ENCODE measurements around the gene ACSBG1. TPM values are rescaled to one million over a fixed set of nuclear protein-coding genes. Genes with fewer than 3 reads are reported as not detected.

ACSBG1 gene
- total RNA-seq, 1 donor from 2014 or later, result under 0.01 TPM

DNA sequence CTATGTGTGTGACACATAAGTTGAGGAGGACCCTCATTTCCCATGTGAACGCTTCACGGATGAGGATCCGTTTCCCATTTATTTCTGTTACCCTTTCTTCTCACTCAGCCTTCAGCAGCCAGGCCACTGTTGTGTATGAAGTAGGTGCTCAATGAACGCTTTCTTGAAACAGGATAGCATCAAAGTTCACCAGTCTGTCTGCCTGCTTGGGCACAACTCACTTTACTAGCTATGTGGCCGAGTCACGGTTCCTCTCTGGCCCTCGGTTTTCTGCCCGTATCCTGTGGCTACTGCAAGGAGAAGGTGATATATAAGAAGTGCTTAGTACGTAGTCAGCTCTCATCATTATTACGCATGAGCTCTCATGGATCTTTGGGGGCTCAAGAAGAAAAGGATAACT lies 22.4 kb downstream of the ACSBG1 start:
- H3K27me3 ChIP-seq (ENCODE audit: control insufficient read depth in 3 of 3, insufficient read depth in 3 of 3, low read length in 3 of 3), result no peaks in the 10 kb centered on the region
- H3K27ac ChIP-seq (ENCODE audit: low read depth, low read length), result peak overlapping the region; percentile 43
- H3K36me3 ChIP-seq (ENCODE audit: control insufficient read depth in 3 of 3, insufficient read depth in 3 of 3, low read length in 3 of 3), result no peaks in the 10 kb centered on the region
- H3K9ac ChIP-seq (ENCODE audit: low read depth in 1 of 3, low read length in 3 of 3), result peak overlapping the region in 2 of 3 donors; percentile 30 to 33
- H3K9me3 ChIP-seq (ENCODE audit: control insufficient read depth in 3 of 3, low read length in 3 of 3), result no peaks in the 10 kb centered on the region
- peaks cover 41 to 65% (median 62%) of the 10 kb centered on the region in 3 donors for H3K4me1 ChIP-seq (ENCODE audit: control insufficient read depth in 3 of 3, insufficient read depth in 3 of 3, low read length in 3 of 3)
- no peak overlapping the region for H3K4me3 ChIP-seq (ENCODE audit: low read length in 3 of 3)

DNA sequence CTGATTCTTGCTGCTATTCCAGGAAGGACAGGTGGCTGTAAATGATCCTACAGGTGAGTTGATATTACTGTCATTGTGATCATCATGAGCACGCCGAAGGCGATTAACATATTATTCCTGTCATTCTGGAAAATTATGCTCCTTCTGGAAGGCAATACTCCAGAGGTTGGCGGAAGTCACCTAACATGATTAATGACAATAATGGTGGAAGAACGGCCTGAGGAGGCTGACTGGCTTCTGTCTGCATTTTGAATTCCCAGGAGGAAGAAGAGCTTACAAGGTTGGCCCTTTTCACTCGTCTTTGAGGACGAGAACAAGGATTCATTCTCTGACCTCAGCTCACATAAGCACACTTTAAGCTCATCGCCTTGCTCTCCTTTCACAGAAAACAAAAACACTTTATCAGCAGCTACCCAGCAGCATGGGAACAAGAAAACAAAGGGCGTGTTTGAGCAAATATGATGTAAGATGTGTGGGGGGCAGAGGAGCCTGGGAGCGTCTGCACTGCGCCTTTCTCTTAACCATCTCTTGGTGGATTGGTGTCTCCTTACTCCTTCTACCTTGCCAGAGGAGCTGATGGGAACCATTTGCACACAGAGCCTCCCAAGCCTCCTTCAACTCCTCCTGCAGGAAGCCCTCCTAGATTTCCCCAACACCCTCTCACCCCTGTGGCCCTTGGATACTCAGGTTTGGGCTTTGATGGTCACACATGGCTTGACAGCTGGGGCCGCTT lies 23.0 kb downstream of the ACSBG1 start:
- no peaks in the 10 kb centered on the region for H3K9me3 ChIP-seq (ENCODE audit: control insufficient read depth in 3 of 3, low read length in 3 of 3)
- no peak overlapping the region for H3K27ac ChIP-seq (ENCODE audit: low read depth, low read length)
- H3K4me1 ChIP-seq (ENCODE audit: control insufficient read depth in 3 of 3, insufficient read depth in 3 of 3, low read length in 3 of 3), result peaks cover 40 to 66% (median 62%) of the 10 kb centered on the region in 3 donors
- no peaks in the 10 kb centered on the region for H3K36me3 ChIP-seq (ENCODE audit: control insufficient read depth in 3 of 3, insufficient read depth in 3 of 3, low read length in 3 of 3)
- no peak overlapping the region for H3K4me3 ChIP-seq (ENCODE audit: low read length in 3 of 3)
- H3K9ac ChIP-seq (ENCODE audit: low read depth in 1 of 3, low read length in 3 of 3), result no peak overlapping the region
- no peaks in the 10 kb centered on the region for H3K27me3 ChIP-seq (ENCODE audit: control insufficient read depth in 3 of 3, insufficient read depth in 3 of 3, low read length in 3 of 3)

DNA sequence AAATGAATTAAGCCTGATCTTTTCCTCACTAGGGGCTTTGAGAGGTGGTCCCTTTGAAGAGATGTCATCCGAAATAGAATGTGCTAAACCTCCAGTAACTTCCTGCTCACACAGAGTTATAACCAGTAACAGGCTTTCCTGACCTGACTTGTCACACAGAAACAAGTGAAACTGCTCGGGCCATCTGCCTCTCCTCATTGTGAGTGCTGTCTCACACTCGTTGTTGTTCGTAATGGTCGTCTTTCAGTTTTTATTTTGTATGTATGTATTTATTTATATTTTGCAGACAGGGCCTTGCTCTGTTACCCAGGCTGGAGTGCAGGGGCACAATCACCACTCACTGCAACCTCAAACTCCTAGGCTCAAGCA lies 24.0 kb downstream of the ACSBG1 start:
- no peaks in the 10 kb centered on the region for H3K36me3 ChIP-seq (ENCODE audit: control insufficient read depth in 3 of 3, insufficient read depth in 3 of 3, low read length in 3 of 3)
- peak overlapping the region; percentile 16 for H3K27ac ChIP-seq (ENCODE audit: low read depth, low read length)
- H3K4me1 ChIP-seq (ENCODE audit: control insufficient read depth in 3 of 3, insufficient read depth in 3 of 3, low read length in 3 of 3), result peaks cover 44 to 68% (median 68%) of the 10 kb centered on the region in 3 donors
- H3K9ac ChIP-seq (ENCODE audit: low read depth in 1 of 3, low read length in 3 of 3), result no peak overlapping the region
- no peaks in the 10 kb centered on the region for H3K27me3 ChIP-seq (ENCODE audit: control insufficient read depth in 3 of 3, insufficient read depth in 3 of 3, low read length in 3 of 3)
- no peaks in the 10 kb centered on the region for H3K9me3 ChIP-seq (ENCODE audit: control insufficient read depth in 3 of 3, low read length in 3 of 3)
- H3K4me3 ChIP-seq (ENCODE audit: low read length in 3 of 3), result no peak overlapping the region

DNA sequence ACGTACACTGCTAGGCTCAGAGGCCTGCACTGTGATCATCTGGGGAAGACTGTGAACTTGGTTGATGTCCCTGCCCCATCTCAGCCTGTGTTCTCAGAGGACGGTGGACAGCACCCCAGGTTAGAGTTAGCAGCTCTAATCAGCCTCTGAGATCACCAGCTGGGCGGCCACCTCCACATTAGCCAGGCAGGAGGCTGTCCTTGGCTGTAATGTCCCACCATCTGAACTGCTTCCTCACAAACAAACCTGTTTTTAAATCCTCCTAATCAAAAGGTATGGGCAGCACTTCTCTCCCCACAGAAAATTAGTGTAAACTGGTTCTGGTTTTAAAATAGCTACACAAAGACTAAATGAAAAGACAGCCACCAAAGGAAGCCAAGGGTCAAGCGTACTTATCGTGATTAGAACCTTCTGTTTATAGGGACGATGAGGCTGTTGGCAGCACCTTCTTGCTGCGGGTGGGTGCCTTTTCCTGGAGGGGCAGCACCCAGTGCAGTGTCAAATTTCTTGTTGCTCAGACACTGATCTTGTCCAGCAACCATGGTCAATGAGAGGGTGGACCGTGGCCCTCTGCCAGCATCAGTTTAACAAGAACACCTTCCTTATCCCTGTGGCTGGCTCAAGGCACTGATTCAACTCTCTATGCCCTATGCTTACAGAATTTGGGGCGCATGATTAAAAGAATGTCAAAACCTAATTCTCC lies 24.6 kb downstream of the ACSBG1 start:
- no peaks in the 10 kb centered on the region for H3K36me3 ChIP-seq (ENCODE audit: control insufficient read depth in 3 of 3, insufficient read depth in 3 of 3, low read length in 3 of 3)
- no peak overlapping the region for H3K9ac ChIP-seq (ENCODE audit: low read depth in 1 of 3, low read length in 3 of 3)
- no peaks in the 10 kb centered on the region for H3K27me3 ChIP-seq (ENCODE audit: control insufficient read depth in 3 of 3, insufficient read depth in 3 of 3, low read length in 3 of 3)
- no peaks in the 10 kb centered on the region for H3K9me3 ChIP-seq (ENCODE audit: control insufficient read depth in 3 of 3, low read length in 3 of 3)
- H3K4me1 ChIP-seq (ENCODE audit: control insufficient read depth in 3 of 3, insufficient read depth in 3 of 3, low read length in 3 of 3), result peaks cover 48 to 72% (median 69%) of the 10 kb centered on the region in 3 donors
- H3K4me3 ChIP-seq (ENCODE audit: low read length in 3 of 3), result no peak overlapping the region
- peak overlapping the region; percentile 16 for H3K27ac ChIP-seq (ENCODE audit: low read depth, low read length)

DNA sequence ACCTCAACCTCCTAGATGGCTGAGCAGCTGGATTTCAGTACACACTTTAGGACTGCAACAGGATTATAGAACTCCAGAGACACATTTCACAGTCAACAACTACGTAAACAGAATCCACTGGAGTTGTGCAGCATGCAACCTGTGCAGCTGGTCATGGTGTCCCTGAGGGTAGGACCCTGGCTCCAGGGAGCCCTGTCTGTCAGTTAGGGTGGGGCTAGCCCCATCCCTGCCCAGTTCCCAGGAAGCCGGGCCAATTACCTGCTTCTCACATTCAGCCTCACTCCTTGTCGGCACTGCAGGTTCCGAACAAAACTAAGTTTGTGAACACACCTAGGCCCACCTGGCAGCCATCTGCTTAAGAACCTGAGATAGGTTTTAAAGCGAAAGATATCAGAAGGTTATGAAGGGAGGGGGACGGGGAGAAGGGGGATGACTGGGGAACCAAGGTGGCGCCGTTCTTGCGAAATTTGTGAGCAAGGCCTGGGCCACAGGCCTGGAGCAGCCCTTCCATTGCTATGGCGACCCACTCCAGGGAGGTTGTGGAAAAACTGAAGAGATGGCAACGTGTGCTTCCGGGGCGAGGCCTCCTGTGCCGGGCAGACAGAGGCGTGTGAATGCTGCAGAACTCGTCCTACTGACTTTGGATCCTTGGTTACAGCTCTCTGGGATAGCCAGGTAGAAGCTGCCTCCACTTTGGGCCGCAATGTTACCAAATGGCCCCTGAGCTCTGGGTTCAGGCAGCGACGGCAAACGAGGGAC lies 25.3 kb downstream of the ACSBG1 start:
- H3K9me3 ChIP-seq (ENCODE audit: control insufficient read depth in 3 of 3, low read length in 3 of 3), result no peaks in the 10 kb centered on the region
- H3K27me3 ChIP-seq (ENCODE audit: control insufficient read depth in 3 of 3, insufficient read depth in 3 of 3, low read length in 3 of 3), result no peaks in the 10 kb centered on the region
- H3K27ac ChIP-seq (ENCODE audit: low read depth, low read length), result peak overlapping the region; percentile 16
- no peak overlapping the region for H3K9ac ChIP-seq (ENCODE audit: low read depth in 1 of 3, low read length in 3 of 3)
- H3K4me3 ChIP-seq (ENCODE audit: low read length in 3 of 3), result no peak overlapping the region
- peaks cover 54 to 74% (median 72%) of the 10 kb centered on the region in 3 donors for H3K4me1 ChIP-seq (ENCODE audit: control insufficient read depth in 3 of 3, insufficient read depth in 3 of 3, low read length in 3 of 3)
- H3K36me3 ChIP-seq (ENCODE audit: control insufficient read depth in 3 of 3, insufficient read depth in 3 of 3, low read length in 3 of 3), result no peaks in the 10 kb centered on the region

DNA sequence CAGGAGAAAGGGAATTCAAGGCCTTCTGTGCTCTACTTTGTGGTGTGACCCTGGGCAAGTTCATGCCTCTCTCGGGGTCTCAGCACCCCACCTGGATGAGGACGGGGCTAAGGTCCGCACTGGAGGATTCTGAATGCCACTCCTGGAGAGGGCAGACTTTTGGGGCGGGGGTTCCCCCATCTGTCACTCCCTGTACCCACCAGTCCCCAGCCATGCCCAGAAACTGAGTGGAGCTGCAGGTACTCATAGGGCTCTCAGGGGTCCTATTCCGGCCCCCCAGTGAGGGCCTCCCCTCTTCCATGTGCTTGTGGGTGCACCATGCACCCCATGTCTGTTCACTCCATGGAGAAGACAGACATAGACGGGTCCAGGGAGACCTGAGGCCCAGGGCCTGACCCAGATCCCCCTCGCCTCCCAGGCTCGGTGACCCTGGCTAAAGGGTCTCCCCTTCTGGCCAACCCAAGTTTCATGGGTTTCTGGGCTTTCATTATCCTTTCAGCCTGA lies 26.0 kb downstream of the ACSBG1 start:
- peak overlapping the region in 1 of 3 donors; percentile 8 for H3K9ac ChIP-seq (ENCODE audit: low read depth in 1 of 3, low read length in 3 of 3)
- no peak overlapping the region for H3K27ac ChIP-seq (ENCODE audit: low read depth, low read length)
- H3K4me3 ChIP-seq (ENCODE audit: low read length in 3 of 3), result no peak overlapping the region
- H3K36me3 ChIP-seq (ENCODE audit: control insufficient read depth in 3 of 3, insufficient read depth in 3 of 3, low read length in 3 of 3), result no peaks in the 10 kb centered on the region
- H3K9me3 ChIP-seq (ENCODE audit: control insufficient read depth in 3 of 3, low read length in 3 of 3), result no peaks in the 10 kb centered on the region
- H3K4me1 ChIP-seq (ENCODE audit: control insufficient read depth in 3 of 3, insufficient read depth in 3 of 3, low read length in 3 of 3), result peaks cover 61 to 74% (median 72%) of the 10 kb centered on the region in 3 donors
- no peaks in the 10 kb centered on the region for H3K27me3 ChIP-seq (ENCODE audit: control insufficient read depth in 3 of 3, insufficient read depth in 3 of 3, low read length in 3 of 3)

DNA sequence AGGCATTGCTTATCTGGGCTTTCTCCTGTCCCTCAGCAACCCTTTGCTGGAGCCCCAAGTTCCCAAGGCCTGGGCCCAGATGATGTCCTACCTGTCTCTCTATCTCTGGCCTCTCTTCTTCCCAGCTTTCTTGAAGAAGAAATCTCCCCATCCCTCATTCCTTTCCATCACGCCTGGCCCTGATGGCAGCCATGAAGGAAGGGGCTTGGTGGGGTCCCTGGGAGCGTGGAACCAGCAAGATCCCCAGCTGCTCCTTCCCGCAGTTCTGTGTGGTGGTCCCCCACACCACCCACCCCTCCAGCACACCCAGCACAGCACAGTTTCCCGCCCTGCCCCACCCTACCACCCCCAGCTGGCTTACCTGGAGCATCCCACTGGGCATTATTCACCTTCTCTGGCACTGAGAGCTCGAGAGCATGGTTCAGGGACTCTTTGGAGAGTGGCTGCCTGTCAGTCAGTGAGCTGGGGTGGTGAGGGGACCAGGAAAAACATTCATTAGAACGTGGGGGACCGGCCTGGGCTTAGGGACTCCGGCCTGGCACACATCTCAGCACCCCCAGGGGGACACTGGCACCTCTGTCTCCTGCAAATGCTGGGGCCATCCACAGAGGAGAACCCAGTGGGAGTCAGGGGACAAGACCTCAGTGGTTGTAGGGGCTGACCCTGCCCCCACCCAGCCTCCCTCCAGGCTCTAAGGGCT lies 26.6 kb downstream of the ACSBG1 start:
- no peaks in the 10 kb centered on the region for H3K36me3 ChIP-seq (ENCODE audit: control insufficient read depth in 3 of 3, insufficient read depth in 3 of 3, low read length in 3 of 3)

DNA sequence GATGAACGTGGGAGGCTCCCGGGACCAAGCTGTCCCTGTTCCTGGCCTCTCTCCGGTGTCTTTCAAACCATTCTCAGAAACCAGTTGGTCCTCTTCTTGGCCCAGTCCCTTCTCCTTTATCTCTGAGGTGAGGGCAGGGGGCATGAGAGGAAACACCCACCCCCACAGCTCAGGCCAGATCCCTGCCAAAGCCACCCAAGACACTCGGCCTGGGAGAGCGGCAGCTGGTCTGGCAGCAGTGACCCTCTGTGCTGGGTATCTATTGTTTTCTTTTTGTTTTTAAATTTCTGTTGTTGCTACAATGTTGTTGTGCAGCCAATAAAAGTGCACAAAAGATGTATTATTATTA lies 27.3 kb downstream of the ACSBG1 start:
- Histone ChIP-seq H3K36me3 (ENCODE audit: control insufficient read depth in 3 of 3, insufficient read depth in 3 of 3, low read length in 3 of 3) (no peaks in the 10 kb centered on the region), H3K4me1 (ENCODE audit: control insufficient read depth in 3 of 3, insufficient read depth in 3 of 3, low read length in 3 of 3) (peaks cover 59 to 68% (median 67%) of the 10 kb centered on the region in 3 donors), H3K9me3 (ENCODE audit: control insufficient read depth in 3 of 3, low read length in 3 of 3) (no peaks in the 10 kb centered on the region), H3K4me3 (ENCODE audit: low read length in 3 of 3) (no peak overlapping the region), H3K9ac (ENCODE audit: low read depth in 1 of 3, low read length in 3 of 3) (peak overlapping the region in 2 of 3 donors; percentile 29 to 33), H3K27me3 (ENCODE audit: control insufficient read depth in 3 of 3, insufficient read depth in 3 of 3, low read length in 3 of 3) (no peaks in the 10 kb centered on the region), H3K27ac (ENCODE audit: low read depth, low read length) (peak overlapping the region; percentile 15)

More for the DNA sequence above, 26.6 kb downstream of the ACSBG1 start:
- Histone ChIP-seq H3K9me3 (ENCODE audit: control insufficient read depth in 3 of 3, low read length in 3 of 3) (no peaks in the 10 kb centered on the region), H3K27ac (ENCODE audit: low read depth, low read length) (no peak overlapping the region), H3K9ac (ENCODE audit: low read depth in 1 of 3, low read length in 3 of 3) (peak overlapping the region in 1 of 3 donors; percentile 8), H3K4me1 (ENCODE audit: control insufficient read depth in 3 of 3, insufficient read depth in 3 of 3, low read length in 3 of 3) (peaks cover 65 to 74% (median 72%) of the 10 kb centered on the region in 3 donors), H3K27me3 (ENCODE audit: control insufficient read depth in 3 of 3, insufficient read depth in 3 of 3, low read length in 3 of 3) (no peaks in the 10 kb centered on the region), H3K4me3 (ENCODE audit: low read length in 3 of 3) (no peak overlapping the region)

DNA sequence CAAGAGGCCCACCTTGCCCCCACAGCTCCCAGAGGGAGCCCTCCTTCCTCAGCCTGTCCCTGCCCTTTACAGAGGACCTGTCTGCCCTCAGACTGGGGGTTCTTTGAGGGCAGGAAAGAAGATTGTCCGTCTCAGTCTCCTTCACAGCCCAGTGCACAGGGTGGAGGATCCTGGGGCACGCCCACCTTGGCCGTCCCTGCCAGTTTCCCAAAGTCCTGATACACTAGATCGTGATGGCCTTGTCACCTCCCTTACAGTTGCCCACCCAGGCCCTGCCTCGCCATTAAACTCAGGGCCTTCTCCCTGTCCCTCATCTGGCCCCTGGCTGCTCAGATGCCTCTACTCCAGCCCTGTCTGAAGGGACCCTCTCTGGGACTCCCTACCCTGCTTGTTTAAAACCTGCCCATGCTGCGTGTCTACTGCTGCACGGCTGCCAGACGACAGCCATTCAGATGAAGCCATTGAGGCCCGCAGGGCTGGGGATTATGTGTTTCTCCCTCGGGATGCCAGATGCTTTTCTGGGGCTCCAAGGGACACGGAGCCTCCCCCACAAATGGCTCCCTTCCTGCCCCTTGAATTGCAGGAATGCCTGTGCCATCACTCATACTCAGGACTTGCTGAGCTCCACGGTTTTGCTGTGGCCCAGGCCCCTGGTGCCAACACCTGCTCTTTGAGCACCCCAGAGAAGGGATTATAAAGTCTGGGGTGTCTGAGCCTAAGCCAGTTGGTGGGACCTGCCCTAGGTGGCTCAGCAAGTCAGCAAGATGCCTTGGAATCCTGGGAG lies 27.8 kb downstream of the ACSBG1 start:
- Histone ChIP-seq H3K9ac (ENCODE audit: low read depth in 1 of 3, low read length in 3 of 3) (peak overlapping the region; percentile 29 to 57 (median 33)), H3K4me1 (ENCODE audit: control insufficient read depth in 3 of 3, insufficient read depth in 3 of 3, low read length in 3 of 3) (peaks cover 58 to 66% (median 65%) of the 10 kb centered on the region in 3 donors), H3K9me3 (ENCODE audit: control insufficient read depth in 3 of 3, low read length in 3 of 3) (no peaks in the 10 kb centered on the region), H3K27ac (ENCODE audit: low read depth, low read length) (peak overlapping the region; percentile 36), H3K27me3 (ENCODE audit: control insufficient read depth in 3 of 3, insufficient read depth in 3 of 3, low read length in 3 of 3) (no peaks in the 10 kb centered on the region), H3K36me3 (ENCODE audit: control insufficient read depth in 3 of 3, insufficient read depth in 3 of 3, low read length in 3 of 3) (no peaks in the 10 kb centered on the region), H3K4me3 (ENCODE audit: low read length in 3 of 3) (no peak overlapping the region)

Data from skeletal muscle tissue (tissue), 4 donors.